Islet precursor cell (in vitro differentiated cells): ENCODE measurements around the gene SLC36A4.
A peak's percentile ranks its signal among the peaks of the same experiment; 100 is the strongest.
"Not testable (repeated sequence)": the region's sequence is repeated elsewhere in the genome, so short reads cannot be mapped to it uniquely, and the experiment has no call there.

ENCODE experiments used
- DNase-seq: peaks from one replicate; pipeline ENCODE4 v3.0.0-alpha.2; 2018

The SLC36A4 gene

DNA sequence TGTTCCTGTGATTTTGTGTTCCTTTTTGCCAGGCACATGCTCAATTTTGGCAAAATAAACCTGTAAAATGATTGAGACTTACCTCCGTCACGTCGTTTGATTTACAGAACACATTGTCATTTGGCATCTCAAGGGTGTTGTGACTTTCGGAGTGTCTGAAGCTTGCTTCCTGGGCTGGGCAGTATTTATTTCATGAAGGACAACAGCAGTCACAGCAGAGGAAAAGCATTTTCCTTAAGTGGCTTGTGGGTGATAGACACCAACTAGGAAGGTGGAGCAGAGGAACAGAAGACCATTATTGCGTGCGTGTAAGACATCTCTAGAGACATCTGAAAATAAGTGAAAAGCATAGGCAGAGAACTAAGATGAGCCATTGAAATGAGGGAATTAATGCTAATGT is 80.2 kb downstream of the SLC36A4 start:
- DNase-seq = no peak

DNA sequence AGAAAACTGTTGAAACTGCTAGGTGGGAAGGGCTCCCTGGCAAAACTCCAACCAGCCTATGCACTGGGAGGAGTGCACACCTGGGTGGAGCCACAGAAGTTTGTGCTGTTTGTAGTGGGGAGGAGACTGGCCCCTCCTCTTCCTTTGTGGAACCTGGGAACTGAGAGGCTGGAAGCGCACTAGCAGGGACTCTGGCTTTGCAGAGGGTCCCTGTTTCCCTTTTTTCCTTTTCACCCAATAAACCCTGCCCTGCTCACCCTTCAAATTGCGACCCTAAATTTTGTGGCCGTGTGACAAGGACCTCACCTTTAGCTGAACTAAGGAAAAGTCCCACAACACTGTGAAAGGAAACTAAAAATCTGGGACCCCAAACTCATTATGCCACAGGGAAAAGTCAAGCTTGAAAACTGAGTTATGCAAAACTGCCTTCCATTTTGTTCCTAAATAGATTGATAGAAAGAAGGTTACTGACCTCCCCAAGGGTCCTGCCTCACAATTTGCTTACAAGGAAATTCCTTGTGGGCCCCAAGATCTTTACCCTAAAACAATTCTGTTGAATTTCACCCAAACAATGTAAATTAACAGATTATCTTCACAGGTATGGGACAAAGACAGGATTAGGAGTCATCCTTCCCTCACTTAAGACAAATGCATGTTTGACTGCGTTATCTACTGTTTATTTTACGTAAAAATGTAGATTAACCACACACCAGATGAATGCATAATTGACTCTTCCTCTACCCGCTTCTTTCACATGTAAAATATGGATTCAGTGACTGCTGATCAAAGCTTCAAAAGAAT is 81.0 kb downstream of the SLC36A4 start:
- DNase-seq = peak; percentile 75

- DNase-seq = no peak
Measured at GRCh38 chr11:93114304-93114703, 83.5 kb downstream of the SLC36A4 start.

DNA sequence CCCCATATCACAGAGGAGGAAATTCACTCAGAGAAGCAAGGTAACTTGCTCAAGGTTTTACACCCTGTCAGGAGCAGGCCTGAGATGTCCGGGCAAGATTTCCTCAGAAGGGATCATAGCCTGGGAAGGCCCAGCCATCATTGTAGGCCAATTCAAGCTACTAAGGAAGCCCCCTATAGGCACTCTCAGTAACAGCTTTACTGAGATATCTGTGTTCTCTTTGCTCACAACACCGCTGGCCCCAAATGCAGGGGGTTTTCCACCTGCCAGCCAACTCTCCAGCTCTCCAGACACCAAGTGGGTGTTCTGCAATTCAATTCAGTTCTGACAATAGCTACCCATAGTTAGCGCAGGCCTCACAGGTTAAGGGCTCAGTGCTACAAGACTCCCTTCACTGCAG is 84.0 kb downstream of the SLC36A4 start:
- no peak for DNase-seq

- not testable (repeated sequence) for DNase-seq
Measured at GRCh38 chr11:93111147-93111546, 86.6 kb downstream of the SLC36A4 start.

- peak; percentile 62 for DNase-seq
Measured at GRCh38 chr11:93100211-93100610, 97.6 kb downstream of the SLC36A4 start.

DNA sequence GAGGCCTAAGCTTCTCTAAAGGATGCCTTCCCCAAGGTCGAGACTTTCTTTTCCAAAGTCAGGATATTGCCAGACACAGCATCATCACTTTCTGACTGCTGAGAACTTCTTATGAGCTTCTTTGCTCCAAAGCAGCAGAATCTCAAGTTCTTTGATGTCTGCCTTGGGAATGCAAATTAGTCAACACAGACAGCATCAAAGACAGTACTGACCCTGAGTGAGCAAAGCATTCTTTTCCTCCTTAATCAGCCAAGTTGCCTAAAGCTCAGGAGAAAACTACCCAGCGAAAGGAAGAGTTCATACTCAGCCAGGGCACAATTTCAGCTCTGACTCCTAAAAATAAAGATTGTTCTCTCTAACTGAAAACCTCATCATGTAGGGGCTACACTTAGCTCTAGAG is 98.0 kb downstream of the SLC36A4 start:
- DNase-seq = peak; percentile 68
